KMS-11 (cell line): ENCODE measurements around the gene FITM2.

Source experiments
- H2AFZ ChIP-seq: fragments of 200-600 bp; sonication (generic); 2 replicates; pipeline ENCODE4 v1.6.1; 2016; ENCODE audit warnings: antibody characterized with exemption, mixed run types, low read depth
- H3K27ac ChIP-seq: fragments of 200-600 bp; sonication (generic); 2 replicates; pipeline ENCODE4 v1.6.1; 2016; ENCODE audit warnings: mild to moderate bottlenecking, mixed run types
- H3K27me3 ChIP-seq: fragments of 200-600 bp; sonication (generic); 2 replicates; pipeline ENCODE4 v1.6.1; 2017; ENCODE audit warnings: mild to moderate bottlenecking, low read depth, mixed run types, moderate library complexity; ENCODE audit not compliant: insufficient read depth
- H3K36me3 ChIP-seq: fragments of 200-600 bp; sonication (generic); 2 replicates; pipeline ENCODE4 v1.6.1; 2017; ENCODE audit warnings: mild to moderate bottlenecking, mixed run types; ENCODE audit not compliant: insufficient read depth
- H3K4me1 ChIP-seq: fragments of 200-600 bp; sonication (generic); 2 replicates; pipeline ENCODE4 v1.6.1; 2016; ENCODE audit warnings: mild to moderate bottlenecking, low read depth, mixed run types; ENCODE audit not compliant: poor library complexity, severe bottlenecking
- H3K4me2 ChIP-seq: fragments of 200-600 bp; sonication (generic); 2 replicates; pipeline ENCODE4 v1.7.0; 2016; ENCODE audit warnings: mild to moderate bottlenecking, mixed run types
- H3K4me3 ChIP-seq: fragments of 200-600 bp; sonication (generic); IDR thresholded peaks from 2 replicates; pipeline ENCODE4 v1.6.1; 2017; ENCODE audit warnings: low read depth, low read length, mixed read lengths; ENCODE audit not compliant: insufficient read depth
- H3K79me2 ChIP-seq: fragments of 200-600 bp; sonication (generic); 2 replicates; pipeline ENCODE4 v1.6.1; 2016; ENCODE audit warnings: low read depth, mixed run types; ENCODE audit not compliant: insufficient read depth
- H3K9ac ChIP-seq: fragments of 200-600 bp; sonication (generic); 2 replicates; pipeline ENCODE4 v1.6.1; 2016; ENCODE audit warnings: mild to moderate bottlenecking, mixed run types
- H4K20me1 ChIP-seq: fragments of 200-600 bp; sonication (generic); 2 replicates; pipeline ENCODE4 v1.6.1; 2016; ENCODE audit warnings: mild to moderate bottlenecking, mixed run types; ENCODE audit not compliant: insufficient read depth
- TF ChIP-seq, protein P1 (sequence below): fragments of 200-600 bp; sonication (generic); conservative IDR thresholded peaks from 2 replicates; pipeline ENCODE4 v1.6.1; 2017; ENCODE audit warnings: low read depth, mild to moderate bottlenecking, antibody characterized with exemption, low read length, moderate library complexity, mixed read lengths

FITM2 gene

GRCh38 chr20:44287272-44288097 is 23.5 kb downstream of the FITM2 start:
- no peaks in the 10 kb centered on the region for H3K4me1 ChIP-seq
- no peaks in the 10 kb centered on the region for H3K36me3 ChIP-seq
- H3K79me2 ChIP-seq, result no peaks in the 10 kb centered on the region
- TF ChIP-seq, protein P1, sequence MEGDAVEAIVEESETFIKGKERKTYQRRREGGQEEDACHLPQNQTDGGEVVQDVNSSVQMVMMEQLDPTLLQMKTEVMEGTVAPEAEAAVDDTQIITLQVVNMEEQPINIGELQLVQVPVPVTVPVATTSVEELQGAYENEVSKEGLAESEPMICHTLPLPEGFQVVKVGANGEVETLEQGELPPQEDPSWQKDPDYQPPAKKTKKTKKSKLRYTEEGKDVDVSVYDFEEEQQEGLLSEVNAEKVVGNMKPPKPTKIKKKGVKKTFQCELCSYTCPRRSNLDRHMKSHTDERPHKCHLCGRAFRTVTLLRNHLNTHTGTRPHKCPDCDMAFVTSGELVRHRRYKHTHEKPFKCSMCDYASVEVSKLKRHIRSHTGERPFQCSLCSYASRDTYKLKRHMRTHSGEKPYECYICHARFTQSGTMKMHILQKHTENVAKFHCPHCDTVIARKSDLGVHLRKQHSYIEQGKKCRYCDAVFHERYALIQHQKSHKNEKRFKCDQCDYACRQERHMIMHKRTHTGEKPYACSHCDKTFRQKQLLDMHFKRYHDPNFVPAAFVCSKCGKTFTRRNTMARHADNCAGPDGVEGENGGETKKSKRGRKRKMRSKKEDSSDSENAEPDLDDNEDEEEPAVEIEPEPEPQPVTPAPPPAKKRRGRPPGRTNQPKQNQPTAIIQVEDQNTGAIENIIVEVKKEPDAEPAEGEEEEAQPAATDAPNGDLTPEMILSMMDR, result no peak
- no peaks in the 10 kb centered on the region for H4K20me1 ChIP-seq
- no peak overlapping the region for H3K9ac ChIP-seq
- no peak overlapping the region for H2AFZ ChIP-seq
- H3K27ac ChIP-seq, result no peak overlapping the region
- no peaks in the 10 kb centered on the region for H3K27me3 ChIP-seq
- no peak overlapping the region for H3K4me2 ChIP-seq
- no peak overlapping the region for H3K4me3 ChIP-seq

DNA sequence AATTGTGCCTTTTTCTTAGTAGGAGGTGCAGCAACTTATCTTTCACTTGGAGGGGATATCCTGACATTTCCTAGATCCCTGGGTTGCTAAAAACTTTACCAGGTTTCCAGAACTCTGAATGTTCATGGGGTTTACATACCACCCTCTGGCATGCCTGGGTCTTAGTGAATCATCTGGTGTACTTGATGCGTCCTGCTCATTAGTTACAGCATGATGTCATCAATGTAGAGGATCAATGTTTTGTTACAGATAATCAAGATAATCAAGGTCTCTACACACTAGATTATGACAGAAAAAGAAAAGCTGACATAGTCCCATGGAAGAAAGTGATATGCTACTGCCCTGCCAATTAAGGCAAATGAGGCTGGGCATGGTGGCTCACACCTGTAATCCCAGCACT is 27.0 kb downstream of the FITM2 start:
- Histone ChIP-seq H3K4me2 (no peak overlapping the region), H3K27ac (no peak overlapping the region), H3K36me3 (no peaks in the 10 kb centered on the region), H3K4me3 (no peak overlapping the region), H3K79me2 (no peaks in the 10 kb centered on the region), H4K20me1 (no peaks in the 10 kb centered on the region), H3K4me1 (no peaks in the 10 kb centered on the region), H3K9ac (no peak overlapping the region), H3K27me3 (no peaks in the 10 kb centered on the region), H2AFZ (no peak overlapping the region)
- TF ChIP-seq, protein P1, result no peak

DNA sequence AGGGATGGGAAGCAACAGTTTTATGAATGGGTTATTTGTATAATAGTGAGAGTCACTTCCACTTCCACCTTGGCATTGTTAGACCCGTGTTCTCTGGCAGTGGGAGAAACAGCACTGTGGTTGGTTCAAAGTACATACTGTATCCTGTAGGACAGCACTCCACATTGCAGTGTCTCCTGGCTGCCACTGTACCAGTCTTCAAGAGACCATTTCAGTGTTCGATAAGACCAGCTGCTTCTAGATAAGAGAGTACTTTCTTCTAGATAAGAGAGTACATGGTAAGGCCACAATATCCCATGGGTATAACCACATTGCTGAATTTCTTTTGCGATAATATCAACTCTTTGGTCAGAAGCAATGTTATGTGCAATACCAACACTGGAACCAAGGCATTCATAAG is 28.8 kb downstream of the FITM2 start:
- TF ChIP-seq, protein P1, result no peak
- Histone ChIP-seq H3K4me2 (no peak overlapping the region), H3K79me2 (no peaks in the 10 kb centered on the region), H3K9ac (no peak overlapping the region), H2AFZ (no peak overlapping the region), H3K36me3 (no peaks in the 10 kb centered on the region), H3K4me1 (no peaks in the 10 kb centered on the region), H3K4me3 (no peak overlapping the region), H3K27ac (no peak overlapping the region), H3K27me3 (no peaks in the 10 kb centered on the region), H4K20me1 (no peaks in the 10 kb centered on the region)

DNA sequence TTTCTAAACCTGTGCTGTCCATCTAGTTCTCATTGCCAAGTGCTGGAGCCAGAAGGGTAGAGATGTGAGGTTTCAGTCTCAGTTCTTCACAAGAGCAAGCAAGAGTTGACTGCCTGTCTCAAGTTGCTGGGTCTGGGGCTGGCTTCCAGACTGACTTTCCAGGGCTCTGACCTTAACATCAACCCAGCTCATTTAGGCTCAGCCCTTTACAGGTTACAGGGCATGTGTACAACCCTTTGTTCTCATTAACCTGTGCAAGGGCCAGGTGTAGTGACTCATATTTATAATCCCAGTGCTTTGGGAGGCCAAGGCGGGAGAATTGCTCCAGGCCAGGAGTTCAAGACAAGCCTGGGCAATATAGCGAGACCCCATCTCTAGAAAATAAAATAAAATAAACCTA is 30.6 kb downstream of the FITM2 start:
- H3K4me2 ChIP-seq, result no peak overlapping the region

More for the DNA sequence above, 30.6 kb downstream of the FITM2 start:
- no peaks in the 10 kb centered on the region for H4K20me1 ChIP-seq
- H3K9ac ChIP-seq, result no peak overlapping the region
- H3K36me3 ChIP-seq, result no peaks in the 10 kb centered on the region
- H3K27me3 ChIP-seq, result no peaks in the 10 kb centered on the region
- H3K4me1 ChIP-seq, result no peaks in the 10 kb centered on the region
- H3K27ac ChIP-seq, result no peak overlapping the region
- TF ChIP-seq, protein P1, result no peak
- no peak overlapping the region for H2AFZ ChIP-seq
- no peak overlapping the region for H3K4me3 ChIP-seq
- no peaks in the 10 kb centered on the region for H3K79me2 ChIP-seq
